ENCODE results near the gene NME7.

Gene NME7

DNA sequence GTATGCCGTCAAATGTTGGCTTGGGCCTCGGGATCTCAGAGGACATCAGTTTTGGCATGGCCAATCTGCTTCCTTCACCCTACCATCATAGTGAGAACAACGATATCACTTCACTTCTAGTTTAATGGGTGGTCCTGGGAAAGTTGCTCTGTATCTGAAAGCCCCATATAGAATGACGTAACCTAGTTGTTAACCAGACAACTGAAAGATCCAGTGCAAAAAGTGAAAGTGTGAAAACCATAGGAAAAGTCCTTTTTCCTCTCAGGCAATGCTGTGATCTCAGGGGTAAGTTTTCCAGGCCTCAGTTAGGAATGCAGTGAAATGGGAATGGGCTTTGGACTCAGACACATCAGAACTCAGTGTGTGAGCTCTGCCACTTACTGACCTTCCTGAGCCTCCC is 279.7 kb downstream of the NME7 start:
- H3K4me3 ChIP-seq (ENCODE audit: low read depth, low read length), result no peak overlapping the region

DNA sequence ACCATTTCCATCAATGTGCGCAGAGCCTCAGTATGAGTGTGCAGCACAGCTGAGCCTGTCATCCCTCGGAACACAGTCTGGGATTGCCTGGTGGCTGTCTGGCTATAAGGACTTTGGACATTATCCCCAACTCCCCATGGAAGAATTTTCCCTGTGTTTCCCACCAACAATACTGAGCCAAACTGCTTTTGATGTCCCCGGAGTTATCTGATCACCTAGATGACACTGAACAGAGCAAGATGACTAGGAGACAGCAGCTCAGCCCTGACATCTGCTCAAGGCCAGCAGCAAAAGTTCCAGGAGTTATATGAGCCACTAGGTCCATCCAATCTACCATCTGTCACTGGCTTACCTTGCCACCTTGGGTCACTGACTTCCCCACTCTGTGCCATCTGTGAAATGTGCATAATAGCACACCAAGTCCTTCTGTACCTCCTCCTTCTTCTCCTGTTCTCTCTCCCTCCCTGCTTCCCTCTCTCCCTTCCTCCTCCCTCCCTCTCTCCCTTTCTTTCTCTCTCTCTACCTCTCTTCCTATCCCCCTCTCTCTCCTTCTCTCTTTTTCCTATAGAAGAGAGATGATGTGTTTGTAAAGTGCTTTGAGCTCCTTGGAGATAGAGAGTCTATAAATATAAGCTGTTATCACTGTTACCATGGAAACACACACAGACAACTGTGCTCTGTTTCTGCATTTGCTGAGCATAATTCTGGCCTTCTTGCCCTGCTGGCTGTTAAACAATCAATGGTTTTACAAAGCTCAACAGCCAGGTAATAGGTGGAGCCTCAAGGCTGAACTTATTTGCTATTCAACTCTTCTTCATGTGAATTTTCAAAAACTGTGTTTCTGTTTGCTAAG is 280.8 kb downstream of the NME7 start:
- H3K4me3 ChIP-seq (ENCODE audit: low read depth, low read length), result no peak overlapping the region

DNA sequence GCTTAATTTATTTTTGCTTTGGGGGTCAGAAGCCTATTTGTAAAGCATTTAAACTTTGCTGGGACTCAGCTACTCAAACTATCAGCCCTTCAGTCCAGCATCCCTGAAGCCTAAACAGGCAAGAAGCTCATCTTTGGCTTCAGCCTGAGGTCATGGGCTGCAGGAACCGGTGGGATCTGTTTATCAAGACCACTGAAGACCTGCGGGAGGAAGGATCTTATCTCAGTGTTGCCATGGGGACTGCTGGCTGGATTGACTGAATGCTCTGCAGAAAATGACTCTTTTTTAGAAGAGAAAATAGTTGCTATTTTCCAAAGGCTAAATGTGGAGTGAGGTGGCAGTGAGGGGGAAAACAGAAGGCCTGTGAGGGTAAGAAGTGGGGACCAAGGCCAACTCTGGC is 281.7 kb downstream of the NME7 start:
- no peak overlapping the region for H3K4me3 ChIP-seq (ENCODE audit: low read depth, low read length)

All from iPS-11a (cell line).